IPS DF 4.7 (cell line): ENCODE results near the gene ARHGAP10.

ENCODE experiments used
- DNase-seq: peaks from one replicate; pipeline ENCODE4 v3.0.0-alpha.2; 2013; ENCODE audit warnings: low spot score; ENCODE audit errors: extremely low read depth

ARHGAP10 gene

GRCh38 chr4:148060264-148061140, 328.6 kb downstream of the ARHGAP10 start:
- DNase-seq: no peak

DNA sequence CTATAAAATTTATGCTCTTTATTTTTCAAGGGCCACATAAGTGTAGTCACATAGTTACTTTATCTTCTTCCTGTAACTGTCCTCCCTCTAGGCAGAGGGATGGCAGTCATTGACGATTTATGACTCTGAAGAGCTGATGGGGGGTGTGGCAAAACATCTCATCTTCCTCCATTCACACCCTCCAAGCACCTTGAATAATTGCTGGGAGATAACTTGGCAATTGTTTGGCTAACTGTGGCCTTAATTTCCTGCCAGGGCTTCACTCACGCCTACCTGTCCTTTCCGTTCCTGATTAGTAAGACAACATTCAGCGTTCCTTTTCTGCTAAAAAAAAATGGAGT, 329.2 kb downstream of the ARHGAP10 start:
- no peak for DNase-seq

DNA sequence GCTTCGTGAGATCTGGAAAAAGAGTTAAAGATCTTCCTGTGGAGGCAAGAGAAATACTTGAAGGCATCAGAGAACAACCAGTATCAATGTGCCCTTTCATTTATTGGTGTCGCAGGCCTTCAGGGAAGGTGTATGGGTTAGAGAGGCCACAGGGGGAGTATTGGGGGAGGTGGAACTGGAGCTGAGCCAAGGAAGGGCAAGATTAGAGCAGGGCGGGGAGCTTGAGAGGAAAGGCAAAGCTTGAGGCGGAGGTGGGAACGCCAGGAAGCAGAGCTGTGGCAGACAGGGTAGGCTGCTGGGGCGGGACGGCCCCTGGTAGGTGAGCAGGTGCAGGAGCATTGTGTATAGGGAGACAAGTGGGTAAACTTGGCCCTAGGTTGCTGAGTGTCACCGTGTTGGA, 329.9 kb downstream of the ARHGAP10 start:
- DNase-seq: no peak

DNA sequence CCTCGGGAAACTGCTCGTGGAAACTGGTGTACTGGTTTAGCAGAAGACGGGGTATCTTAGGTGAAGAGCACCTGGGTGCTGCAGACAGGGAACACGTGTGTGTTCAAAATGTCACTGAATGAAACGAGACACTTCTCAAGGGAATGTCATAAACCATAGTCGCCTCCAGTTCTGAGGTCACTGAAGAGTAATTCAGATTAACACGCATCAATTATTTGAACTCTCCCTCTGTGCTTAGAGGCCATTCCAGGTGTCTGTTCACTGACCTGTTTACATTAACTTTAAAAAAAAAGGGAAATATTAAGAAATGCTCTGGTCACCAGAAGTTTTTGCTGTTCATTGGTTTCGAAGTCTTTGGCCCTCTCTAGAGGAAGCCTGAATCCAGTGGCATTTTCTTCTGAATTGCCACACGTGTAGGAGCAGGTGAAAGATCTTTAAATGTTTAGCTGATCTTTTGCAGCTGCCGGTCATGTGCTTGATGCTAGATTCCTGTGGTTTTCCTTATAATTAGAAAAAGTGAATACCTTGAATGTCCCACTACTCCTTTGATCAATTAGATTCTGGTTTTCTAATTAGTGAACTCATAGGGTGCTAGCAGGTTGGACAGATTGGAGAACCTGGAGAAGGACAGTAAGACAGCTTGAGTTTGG, 330.5 kb downstream of the ARHGAP10 start:
- no peak for DNase-seq

GRCh38 chr4:148064451-148064850, 332.6 kb downstream of the ARHGAP10 start:
- no peak for DNase-seq

GRCh38 chr4:148065075-148065474, 333.2 kb downstream of the ARHGAP10 start:
- no peak for DNase-seq

GRCh38 chr4:148067301-148067916, 335.5 kb downstream of the ARHGAP10 start:
- DNase-seq: no peak

- DNase-seq: no peak
Measured at GRCh38 chr4:148068065-148068911, 336.4 kb downstream of the ARHGAP10 start.

DNA sequence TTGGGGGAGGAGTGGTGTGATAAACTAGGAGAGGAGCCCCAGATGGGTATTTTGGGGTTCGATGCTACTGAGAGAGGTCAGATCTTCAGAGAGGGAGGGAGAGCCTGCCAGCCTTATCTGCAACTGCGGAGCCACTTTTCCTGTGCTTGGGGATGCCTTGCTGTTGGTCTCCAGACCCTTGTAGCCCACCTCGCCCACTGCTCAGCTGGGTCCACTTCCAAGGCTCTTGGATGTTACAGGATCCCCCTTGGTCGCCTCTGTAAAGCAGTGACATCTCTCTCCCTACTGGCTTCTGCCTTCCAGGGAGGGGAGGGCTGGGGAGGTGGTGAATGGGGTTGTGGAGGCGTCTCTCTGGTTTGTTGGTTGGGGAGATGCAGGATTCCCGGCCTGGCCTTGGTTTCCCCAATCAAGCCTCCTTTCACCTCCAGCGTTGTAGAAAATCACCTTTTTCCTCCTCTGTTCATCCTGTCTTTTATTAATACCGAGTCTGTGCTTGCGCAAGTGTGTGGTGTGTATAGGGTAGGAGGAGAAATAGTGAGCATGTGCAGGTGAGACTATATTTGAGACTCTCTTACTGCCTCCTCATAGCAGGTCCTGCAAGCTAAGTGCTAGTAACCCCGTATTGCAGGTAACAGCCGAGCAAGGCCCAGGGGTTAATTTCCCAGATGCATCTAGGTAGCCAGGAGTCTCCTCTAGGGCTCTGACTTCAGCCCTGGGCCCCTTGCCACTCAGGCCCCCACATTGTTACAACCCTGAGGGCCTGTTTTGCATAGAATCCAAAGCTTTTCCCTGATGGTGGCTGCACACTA, 337.4 kb downstream of the ARHGAP10 start:
- no peak for DNase-seq

DNA sequence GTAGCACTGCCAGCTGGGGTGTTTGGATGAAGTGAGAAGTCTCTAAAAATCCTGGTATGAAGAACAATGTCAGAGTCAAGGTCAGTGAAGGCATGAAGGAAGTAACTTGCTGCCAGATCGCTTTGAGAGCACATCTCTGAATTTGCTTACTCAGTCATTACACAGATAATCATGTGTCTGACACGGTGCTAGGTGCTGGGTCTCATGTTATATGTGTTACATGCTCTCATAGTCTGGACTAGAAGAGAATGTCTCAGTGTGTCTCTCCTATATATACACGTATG, 337.9 kb downstream of the ARHGAP10 start:
- no peak for DNase-seq

GRCh38 chr4:148071009-148071408, 339.1 kb downstream of the ARHGAP10 start:
- DNase-seq: no peak

DNA sequence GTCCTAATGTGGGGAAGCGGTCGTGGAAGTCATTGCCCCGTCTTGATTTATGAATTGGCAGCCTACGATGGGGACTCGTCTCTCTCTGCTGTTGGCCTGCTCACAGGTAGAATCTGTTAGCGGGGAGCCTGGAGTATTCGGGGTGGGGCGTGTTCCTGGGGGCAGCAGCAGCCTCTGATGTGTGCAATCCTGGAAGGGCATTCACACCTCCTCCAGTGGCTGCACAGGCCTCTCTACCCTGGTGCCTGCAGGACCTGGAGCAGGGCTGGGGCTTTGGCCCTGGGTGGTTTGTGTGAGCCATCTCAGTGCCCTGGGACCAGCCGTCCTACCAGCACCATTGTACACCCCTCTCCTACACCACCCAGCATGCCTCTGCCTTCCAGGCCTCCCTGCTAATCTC, 340.9 kb downstream of the ARHGAP10 start:
- DNase-seq: no peak

DNA sequence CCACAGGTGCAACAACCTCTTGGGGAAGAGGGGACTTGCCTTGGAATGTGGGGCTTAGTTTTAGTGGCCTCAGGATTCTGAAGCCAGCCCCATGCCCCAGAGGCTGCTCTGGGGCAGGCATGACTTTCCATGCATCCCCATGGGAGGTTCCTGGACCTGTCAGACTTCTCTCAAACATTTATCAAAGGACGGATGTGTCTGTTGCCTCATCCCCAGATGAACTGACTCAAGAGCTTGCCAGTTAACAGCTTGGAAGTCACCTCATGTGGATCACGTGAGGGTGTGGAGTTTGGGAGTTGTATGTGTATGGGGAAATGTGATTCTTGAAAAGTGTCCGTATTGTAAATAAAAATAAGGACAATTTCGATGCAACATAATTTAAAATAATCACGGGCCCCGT, 341.5 kb downstream of the ARHGAP10 start:
- no peak for DNase-seq

DNA sequence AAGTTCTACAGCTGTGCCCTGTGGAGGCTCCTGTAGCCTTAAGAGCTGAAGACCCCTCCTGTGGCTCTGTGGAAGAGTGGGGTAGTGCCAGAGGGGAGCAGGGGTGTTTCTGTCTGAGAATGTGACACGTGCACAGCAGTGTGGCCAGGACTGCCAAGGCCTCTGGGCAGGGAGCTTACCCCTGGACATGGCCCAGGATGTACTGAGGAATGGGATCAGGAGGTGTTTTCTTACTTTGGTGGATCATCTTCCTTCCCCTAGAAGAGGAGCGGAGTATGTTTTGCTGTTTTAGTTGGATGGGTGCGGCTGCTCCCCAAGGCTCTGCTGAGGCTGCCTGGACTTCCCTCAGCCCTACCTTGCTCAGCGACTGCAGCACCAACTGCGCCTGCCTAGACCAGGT, 342.6 kb downstream of the ARHGAP10 start:
- DNase-seq: no peak

DNA sequence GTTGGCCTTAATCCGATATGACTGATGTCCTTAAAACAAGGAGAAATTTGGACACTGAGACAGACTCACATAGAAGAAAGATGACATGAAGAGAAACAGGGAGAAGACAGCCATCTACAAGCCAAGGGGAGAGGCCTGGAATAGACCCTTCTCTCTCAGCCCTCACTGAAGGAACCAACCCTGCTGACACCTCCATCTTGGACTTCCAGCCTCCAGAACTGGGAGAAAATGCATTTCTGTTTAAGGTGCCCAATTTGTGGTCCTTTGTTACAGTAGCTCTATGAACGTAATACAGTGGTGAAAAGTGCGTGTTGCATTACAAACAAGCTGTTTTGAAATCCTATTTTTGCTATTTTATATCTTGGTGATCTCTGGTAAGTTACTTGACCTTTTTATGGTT, 343.6 kb downstream of the ARHGAP10 start:
- no peak for DNase-seq

- no peak for DNase-seq
Measured at GRCh38 chr4:148076964-148077363, 345.1 kb downstream of the ARHGAP10 start.

GRCh38 chr4:148077581-148077980, 345.7 kb downstream of the ARHGAP10 start:
- no peak for DNase-seq

DNA sequence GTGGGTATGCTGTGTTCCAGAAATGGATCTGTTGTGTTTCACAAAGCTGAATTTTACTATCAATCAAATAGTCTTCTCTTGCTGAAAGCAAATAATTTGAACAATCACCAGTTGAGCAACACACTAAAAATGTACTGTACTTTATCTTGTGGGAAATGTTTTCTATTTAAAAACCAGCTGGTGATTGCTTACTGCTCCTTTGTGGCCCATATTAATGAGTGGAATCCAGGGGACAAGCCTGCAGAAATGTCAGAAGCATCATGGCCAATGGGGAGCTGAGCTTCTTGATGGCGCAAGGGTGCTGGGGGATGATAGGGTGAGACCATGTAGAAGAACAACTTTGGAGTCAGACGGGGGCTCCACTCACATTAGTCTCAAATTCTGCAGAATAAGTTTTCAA, 346.2 kb downstream of the ARHGAP10 start:
- DNase-seq: no peak

DNA sequence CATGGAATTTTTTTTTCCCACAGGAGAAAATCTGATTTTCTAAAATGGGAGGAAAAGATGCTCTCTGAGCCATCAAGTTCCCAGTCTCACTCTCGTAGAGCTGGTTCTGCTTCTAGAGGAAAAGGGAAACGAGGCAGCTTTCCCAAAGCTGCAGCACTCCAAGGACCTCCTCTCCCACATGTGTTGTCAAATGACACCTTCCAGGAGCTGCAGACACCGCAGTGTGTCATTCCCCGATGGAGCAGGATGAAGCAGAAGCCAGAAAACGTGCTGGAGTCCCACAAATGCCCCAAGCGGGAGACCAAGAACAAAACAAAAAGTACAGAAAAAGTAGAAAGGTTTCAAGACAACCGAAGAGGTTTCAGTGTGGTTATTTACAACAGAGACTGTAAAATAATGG, 348.1 kb downstream of the ARHGAP10 start:
- DNase-seq: no peak

DNA sequence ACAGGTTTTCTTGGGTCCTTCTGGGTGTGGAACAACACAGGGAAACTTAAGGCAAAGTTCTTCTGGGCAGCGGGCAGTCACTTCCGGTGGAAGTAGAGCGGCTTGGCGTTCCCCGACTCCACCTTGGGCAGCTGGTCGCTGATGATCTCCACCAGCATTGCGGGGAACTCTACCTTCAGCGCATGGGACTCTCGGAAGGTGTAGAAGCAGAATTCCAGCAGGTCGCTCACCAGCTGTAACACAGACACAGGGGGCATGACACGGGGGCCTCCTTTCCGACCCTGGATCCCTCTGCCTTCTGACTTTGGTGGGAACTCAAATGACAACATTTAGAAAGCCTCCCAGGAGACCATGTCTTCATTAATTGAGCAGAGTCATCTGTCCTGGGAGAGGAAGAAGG, 349.4 kb downstream of the ARHGAP10 start:
- DNase-seq: no peak

- no peak for DNase-seq
Measured at GRCh38 chr4:148081745-148082144, 349.9 kb downstream of the ARHGAP10 start.
